ENCODE measurements around the gene RNF25.

- TF ChIP-seq, protein P1, sequence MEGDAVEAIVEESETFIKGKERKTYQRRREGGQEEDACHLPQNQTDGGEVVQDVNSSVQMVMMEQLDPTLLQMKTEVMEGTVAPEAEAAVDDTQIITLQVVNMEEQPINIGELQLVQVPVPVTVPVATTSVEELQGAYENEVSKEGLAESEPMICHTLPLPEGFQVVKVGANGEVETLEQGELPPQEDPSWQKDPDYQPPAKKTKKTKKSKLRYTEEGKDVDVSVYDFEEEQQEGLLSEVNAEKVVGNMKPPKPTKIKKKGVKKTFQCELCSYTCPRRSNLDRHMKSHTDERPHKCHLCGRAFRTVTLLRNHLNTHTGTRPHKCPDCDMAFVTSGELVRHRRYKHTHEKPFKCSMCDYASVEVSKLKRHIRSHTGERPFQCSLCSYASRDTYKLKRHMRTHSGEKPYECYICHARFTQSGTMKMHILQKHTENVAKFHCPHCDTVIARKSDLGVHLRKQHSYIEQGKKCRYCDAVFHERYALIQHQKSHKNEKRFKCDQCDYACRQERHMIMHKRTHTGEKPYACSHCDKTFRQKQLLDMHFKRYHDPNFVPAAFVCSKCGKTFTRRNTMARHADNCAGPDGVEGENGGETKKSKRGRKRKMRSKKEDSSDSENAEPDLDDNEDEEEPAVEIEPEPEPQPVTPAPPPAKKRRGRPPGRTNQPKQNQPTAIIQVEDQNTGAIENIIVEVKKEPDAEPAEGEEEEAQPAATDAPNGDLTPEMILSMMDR (optimal IDR thresholded peaks at IDR 0.05 in 1 of 3, IDR thresholded peaks at IDR 0.05 in 1 of 3, conservative IDR thresholded peaks at IDR 0.05 in 1 of 3; ENCODE audit: extremely low read depth in 1 of 3, insufficient read depth in 2 of 3, low read length in 3 of 3) = no peak
- no peak for TF ChIP-seq EZH2 (IDR thresholded peaks at IDR 0.05; ENCODE audit: low read length)
Measured at GRCh38 chr2:218627939-218628338, 43.9 kb downstream of the RNF25 start.
